ENCODE measurements around the gene CREM.
"Not testable (repeated sequence)": the region's sequence is repeated elsewhere in the genome, so short reads cannot be mapped to it uniquely, and the experiment has no call there.

CREM gene

DNA sequence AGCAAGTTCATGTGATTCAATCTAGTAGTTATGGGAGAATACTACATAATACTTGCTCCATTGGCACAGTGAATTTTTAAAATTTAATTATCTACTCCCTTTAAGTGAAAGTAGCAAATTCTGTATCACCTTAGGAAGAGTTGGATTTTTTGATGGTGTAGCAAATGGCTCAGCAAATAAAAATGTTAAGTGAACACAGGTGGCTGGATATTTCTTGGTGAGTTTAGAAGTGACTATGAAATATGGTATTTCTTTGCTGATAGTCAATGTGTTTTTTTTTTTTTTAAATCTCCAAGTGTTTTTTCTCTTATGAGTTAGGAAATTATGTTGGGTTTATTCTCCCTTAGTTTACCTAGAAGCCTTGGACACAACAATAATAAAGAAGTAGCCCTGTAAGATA is 67.8 kb downstream of the CREM start:
- no peak for DNase-seq (ENCODE audit: low read depth in 2 of 2)

DNA sequence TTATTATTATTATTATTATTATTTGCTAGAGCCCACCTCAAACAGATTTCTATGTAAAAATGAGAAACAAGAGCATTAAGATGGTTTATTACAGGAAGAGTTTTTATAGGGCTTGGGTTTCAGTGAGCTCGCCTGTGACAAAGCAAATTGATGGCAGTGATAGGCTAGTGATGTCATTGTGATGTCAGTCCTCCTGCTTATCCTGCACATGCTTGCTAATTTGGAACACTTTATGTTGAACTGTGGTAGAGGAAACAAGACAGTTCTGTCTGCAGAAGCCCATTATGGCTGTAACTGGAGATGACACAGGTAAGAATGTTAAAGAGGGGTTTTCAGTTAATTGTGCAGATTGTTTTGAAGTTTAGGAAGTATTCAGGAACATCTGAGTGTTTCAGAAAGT is 68.3 kb downstream of the CREM start:
- DNase-seq (ENCODE audit: low read depth in 2 of 2): no peak

DNA sequence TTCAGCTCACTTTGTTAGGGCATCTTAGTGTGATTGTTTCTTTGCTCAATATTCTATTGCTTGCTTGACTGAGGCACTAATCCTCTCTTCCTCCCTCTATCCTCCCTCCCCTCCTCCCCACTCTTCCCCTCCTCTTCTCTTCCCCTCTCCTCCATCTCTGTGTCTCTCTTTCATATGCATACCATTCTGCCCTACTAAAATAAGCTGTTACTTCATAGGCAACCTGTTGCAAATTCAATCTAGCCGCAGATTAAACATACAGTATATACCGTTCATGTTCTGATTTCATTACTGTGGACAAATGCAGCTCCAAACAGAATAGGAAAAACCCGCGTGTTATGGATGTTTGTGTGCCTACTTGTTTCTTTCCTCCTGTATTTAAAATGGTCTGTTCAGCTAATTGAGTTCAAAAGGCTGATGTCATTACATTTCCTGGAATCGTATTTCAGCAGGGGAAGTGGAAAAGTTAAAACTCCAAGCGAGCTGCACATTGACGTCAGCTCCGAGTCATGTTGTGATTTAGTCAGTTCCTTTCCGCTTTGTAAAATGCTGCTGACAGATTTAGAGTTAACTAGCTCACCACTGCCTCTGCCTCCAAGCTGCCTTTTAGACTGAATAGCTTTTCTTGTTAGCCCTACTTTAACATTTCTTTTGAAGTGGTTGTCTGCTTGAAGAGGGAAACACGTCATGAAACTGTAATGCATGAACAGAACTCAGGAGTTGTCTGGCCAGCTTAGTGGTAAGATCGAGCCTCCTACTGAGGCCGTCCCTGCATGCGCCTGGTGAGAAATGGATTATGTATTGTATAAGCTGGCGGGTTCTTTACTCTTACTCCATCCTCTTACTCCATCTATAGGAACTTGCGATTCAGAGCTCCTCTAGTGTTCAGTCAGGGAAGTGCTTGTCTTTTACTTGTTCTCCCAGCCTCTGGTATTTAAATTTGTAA is 69.0 kb downstream of the CREM start:
- DNase-seq (ENCODE audit: low read depth in 2 of 2): peak; percentile 48 to 57

DNA sequence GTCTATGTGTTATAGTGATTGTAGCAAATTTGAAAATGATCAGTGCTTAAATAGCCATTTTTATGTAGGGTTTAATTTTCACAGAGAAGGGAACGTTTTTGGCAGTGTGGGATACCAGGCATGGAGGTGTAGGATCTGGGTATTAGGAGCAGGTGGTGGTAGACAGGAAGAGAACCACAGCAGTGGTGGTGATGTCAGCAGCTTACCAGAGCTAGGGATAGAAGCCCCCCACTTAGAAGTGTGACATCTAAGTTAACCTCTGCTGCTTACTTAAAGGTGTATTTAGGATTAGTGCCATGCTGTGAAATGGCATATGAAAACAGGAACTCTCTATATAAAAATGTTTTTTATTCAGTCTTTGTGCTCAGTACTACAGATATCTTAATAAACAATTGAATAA is 73.8 kb downstream of the CREM start:
- no peak for DNase-seq (ENCODE audit: low read depth in 2 of 2)

DNA sequence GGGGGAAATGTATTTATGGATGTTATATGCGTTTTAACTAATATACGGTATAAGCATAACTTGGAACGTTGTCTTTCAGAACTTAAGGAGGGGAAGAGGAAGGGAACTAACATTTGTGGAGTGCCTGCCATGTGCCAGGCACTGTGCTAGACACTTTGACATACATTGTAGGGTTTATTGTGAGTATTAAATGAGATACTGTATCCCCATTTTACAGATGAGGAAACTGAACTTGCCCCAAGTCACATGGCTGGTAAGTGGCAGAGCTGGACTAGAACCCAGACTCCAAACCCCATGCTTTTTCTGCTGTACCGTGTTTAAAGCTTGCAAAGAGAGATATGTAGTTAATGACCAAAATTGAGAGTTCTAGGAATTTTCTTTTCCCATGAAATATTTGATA is 74.6 kb downstream of the CREM start:
- DNase-seq (ENCODE audit: low read depth in 2 of 2): no peak

DNA sequence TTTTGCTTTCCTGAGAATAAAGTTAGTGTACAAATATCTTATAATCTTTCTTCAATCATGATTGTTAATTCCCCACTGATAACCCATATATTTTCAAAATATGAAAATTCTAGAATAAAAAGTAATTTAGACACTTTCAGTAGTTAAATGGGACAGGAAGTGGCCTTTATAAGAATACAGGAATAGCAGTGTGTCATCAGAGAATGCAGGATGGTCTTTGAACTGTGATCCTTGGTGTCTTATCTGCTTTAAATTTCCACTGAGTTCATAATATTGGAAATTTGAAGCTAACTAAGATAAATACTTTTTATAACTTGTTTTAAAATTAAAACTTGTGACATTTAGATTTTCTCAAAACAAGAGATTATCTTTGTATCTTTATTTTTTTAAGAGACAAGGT is 75.4 kb downstream of the CREM start:
- DNase-seq (ENCODE audit: low read depth in 2 of 2): no peak

DNA sequence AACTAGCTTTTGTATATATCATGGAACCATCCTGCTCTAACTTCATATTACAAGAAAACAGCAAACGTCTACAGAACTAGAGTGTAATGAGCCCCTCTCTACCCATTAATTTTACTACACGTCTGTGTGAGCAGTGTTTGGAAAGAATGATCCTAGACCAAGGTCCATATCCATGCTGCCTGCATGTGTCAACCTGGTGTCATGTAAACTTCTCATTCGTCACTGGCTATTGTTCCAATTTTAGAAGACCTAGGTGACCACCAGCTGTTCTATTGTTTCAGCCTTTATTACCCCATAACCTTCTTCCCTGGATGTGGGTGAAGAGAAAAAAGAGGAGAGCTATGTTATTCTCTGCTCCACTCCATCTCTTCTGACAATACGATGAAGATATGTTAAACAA is 77.1 kb downstream of the CREM start:
- no peak for DNase-seq (ENCODE audit: low read depth in 2 of 2)

DNA sequence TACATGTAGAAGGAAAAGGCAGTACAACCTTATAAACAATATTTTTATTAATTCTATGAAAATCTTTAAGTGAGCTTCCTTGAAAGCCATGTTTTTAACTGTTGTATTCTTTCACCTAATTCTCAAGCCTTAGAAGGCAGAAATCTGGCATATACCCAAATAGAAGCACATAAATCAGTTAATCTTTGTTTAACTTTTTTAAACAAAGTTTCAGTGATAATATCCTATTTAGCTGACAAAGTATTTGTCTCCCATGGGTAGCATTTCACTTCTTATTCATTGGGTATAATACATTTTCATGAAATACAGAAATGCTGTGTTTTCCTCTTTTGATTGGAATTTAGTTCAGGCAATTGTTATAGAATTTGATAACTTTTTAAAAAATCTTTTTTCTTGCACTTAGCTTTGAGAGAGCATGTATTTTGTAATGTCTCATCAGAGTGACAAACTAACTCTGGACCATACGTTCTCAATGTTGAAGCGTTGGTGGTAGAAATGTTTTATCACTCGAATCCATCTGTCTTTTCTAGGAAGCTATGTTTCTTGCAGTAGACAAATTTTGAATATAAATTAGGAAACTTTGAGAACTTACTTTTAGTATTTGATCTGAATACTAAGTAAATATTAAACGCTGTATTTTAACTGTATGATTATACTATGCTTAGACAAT is 78.1 kb downstream of the CREM start:
- no peak for DNase-seq (ENCODE audit: low read depth in 2 of 2)

DNA sequence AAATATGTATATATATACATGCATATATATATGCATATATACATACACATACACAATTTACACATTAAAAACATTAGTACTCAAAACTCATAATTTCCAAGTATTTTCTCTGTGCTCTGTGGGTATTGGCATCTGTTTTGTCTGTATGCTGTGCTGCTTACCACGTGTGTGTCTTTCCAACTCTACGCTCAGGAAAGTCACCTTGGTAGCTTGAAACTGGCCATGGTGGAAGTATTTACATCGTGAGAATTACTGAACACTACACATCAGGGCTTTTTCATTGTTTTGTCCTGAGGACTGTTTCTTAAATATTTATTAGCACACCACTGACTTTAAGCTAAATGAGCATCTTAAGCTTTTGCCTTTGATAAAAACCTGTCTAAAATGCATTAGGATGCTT is 79.6 kb downstream of the CREM start:
- DNase-seq (ENCODE audit: low read depth in 2 of 2): no peak

DNA sequence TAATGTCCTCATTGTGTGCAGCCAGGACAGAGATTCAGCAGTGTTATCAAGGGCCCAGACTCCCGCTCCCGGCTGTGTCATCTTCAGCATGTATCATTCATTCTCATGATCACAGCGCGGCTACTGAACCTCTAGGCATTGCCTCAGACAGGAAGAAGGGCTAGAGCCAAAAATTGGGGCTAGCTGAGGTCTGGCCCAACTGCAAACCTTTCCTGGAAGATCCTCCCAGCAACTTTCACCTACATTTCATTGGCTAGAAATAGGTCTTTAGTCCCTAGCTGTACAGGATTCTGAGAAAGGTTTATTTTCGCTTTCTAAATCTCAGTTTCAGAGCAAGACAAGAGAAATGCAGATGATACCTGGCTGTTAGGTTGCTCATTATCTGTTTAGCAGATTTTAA is 81.9 kb downstream of the CREM start:
- DNase-seq (ENCODE audit: low read depth in 2 of 2): no peak

DNA sequence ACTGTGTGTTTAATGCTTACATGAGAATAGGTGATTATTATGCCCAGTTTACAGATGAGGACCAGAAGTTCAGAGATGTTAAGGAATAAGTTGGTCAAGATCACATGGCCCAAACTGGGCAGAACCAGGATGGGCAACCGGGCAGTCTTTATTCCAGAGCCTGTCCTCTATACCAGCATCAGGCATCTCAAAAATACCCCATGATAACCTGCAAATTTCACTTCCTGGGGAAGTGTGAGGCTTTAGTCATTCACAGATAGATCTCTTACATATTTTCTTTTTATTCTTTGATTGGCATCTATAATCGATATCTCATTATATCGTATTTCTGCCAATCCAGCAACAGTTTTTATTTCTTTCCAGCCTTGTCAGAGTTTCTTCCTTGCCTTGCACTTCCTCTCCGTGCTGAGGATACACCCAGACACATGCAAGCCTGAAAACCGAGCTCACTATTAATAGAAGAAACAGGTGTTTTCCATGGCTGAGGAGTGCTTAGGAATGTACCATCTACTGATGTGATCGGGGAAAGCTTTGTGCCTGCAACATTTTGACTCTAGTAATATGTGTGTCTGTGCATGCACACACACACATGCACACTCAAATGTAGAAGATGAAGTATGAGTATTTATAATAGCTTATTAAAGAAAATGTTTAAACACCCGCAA is 82.4 kb downstream of the CREM start:
- DNase-seq (ENCODE audit: low read depth in 2 of 2): no peak

DNA sequence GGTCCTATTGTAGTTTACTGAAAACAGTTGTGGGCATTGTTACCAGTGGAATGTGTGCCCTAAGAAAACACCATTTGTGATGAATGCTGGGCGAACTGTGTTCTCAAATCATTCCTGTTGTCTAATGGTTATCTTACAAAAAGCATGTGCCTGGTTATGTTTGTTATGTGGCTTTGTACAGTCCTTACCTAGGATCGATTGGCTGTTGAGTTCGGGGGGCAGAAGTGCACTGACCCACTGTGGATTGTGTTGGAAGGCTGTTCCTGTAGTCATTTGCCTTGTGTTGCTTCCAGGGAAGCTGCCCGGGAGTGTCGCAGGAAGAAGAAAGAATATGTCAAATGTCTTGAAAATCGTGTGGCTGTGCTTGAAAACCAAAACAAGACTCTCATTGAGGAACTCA is 84.3 kb downstream of the CREM start:
- no peak for DNase-seq (ENCODE audit: low read depth in 2 of 2)

DNA sequence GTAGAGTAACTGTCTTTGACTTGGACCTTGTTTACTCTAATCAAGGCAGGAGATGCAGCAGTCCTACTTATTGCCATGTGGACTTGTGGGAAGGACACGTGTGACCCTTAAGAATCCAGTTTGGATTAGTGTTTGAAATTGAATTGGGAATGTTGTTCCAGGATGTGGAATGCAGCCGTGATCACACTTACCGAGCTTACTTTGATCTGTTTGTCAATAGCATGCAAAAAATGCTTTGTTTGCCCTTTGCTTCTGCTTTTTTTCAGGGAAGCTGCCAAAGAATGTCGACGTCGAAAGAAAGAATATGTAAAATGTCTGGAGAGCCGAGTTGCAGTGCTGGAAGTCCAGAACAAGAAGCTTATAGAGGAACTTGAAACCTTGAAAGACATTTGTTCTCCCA is 84.7 kb downstream of the CREM start:
- no peak for DNase-seq (ENCODE audit: low read depth in 2 of 2)

DNA sequence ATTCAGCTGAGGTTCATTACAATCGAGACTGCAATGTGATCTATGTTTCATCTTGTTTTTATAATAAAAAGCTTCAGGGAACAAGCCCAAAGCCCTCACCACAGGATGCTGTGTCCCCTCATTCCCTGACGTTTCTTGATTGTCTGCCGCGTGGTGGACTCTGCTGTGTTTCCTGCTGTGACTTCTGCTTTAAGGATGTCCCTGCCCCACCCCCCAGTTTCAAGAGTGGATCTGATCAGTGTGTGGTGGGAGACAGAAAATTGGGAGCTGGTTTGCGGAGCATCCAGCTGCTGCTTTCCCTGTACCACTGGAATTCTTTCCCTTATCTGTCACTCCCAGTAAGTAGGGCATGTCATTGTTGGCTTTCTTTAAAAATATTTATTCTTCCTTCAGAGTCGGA is 86.2 kb downstream of the CREM start:
- no peak for DNase-seq (ENCODE audit: low read depth in 2 of 2)

DNA sequence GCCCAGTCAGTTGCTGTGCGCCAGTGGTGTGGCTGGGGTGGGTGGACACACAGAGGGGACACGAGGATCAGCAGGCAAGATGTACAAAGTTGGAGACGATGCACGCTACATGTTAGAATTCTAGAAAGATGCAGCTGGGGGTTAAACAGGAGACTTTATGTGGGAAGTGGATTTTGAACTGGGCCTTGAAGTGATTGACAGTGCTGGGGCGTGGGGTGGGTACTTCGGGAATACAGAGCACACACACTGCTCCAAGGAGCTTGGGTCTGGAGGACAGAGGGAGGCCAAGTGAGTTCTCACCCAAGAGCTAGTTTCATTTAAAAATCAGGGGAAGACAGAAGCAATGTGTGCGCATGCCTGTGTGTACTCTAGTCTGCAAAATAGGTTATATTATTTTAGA is 87.1 kb downstream of the CREM start:
- DNase-seq (ENCODE audit: low read depth in 2 of 2): no peak

DNA sequence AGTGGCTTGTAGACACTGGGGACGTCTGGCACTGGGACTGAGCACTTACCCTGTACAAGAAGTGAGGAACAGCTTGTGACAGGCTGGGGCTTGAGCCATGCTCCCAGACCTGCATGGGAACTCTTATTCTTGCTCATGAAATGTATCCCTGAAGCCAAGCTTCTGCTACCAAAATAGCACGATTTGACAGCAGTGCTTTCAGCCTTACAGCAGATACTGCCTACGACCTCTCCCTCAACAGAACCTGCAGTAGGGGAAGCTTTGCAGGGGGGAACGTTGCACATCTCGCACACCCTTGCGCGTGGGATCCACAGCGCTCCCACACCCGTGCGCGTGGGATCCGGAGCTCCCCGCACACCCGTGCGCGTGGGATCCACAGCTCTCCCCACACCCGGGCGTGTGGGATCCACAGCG is 88.0 kb downstream of the CREM start:
- DNase-seq (ENCODE audit: low read depth in 2 of 2): no peak

DNA sequence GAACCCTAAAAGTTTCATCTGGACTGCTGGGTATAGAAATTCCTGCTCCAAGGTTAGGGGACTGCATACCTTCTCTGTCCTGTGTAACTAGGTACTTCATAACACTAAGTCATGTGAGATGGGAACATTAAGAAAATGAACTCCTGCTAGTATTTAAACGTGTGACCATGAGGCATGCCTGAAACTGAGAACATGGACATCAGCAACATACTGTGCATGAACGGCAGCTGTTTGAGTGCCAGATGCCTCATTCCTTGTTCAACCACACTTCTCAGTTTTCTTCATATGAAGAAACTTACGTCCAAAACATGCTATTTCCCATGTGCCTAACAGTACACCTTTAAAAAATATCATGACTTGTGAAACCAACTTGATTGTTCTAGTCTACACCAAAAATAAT is 88.5 kb downstream of the CREM start:
- no peak for DNase-seq (ENCODE audit: low read depth in 2 of 2)

DNA sequence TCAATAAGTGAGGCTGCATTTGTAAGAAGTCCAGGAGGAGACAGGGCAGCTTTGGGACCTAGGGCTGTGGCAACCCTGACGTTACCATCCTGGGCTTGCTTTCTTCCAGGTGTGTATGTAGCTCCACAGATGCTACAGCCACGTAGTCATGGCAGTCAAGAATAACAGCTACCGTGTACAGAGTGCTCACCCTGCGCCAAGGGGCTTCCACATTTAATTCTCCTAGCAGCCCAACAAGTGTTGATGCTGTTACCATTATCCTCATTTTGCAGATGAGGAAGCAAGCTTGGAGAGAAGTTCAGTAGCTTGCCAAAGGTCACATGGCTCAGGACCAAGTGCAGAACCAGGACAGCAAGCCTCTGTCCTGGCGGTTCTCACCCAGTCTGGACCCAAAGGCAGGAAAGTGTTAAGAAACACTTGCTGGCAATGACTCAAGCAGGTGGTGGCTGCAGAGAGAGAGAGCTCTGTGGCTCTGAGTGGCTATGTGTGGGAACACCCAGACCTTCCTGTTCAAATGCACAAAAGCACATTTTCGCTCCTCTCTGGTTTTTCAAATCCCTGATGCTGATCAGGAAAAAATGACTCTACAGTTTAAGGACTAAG is 89.8 kb downstream of the CREM start:
- no peak for DNase-seq (ENCODE audit: low read depth in 2 of 2)

DNA sequence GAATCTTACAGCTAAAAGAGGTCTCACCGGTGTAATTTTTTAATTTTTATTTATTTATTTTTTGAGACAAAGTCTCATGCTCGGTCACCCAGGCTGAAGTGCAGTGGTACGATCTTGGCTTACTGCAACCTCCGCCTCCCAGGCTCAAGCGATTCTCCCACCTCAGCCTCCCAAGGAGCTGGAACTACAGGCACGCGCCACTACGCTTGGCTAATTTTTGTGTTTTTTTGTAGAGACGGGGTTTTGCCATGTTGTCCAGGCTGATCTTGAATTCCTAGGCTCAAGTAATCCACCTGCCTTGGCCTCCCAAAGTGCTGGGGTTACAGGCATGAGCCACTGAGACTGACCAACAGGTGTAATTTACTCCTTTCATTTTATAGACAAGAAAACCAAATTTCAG is 90.3 kb downstream of the CREM start:
- not testable (repeated sequence) for DNase-seq (ENCODE audit: low read depth in 2 of 2)

DNA sequence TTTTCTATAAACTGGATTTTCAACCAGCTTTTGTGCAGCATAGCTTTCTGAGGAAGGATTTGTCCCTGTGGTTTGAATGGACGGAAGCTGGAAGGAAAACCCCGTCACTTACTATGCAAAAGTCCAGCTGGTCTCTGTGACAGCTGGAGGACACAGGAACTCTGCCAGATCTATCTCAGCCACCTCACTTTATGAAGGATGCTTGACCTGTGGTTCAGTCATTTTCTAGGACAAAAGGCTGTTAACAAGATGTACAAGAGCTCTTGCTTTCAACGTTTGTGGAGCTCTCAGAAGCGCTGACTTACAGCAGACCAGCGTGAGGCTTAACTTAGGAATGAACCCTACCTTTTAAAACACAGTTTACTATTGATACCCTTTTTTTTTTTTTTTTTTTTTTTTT is 90.8 kb downstream of the CREM start:
- no peak for DNase-seq (ENCODE audit: low read depth in 2 of 2)

DNA sequence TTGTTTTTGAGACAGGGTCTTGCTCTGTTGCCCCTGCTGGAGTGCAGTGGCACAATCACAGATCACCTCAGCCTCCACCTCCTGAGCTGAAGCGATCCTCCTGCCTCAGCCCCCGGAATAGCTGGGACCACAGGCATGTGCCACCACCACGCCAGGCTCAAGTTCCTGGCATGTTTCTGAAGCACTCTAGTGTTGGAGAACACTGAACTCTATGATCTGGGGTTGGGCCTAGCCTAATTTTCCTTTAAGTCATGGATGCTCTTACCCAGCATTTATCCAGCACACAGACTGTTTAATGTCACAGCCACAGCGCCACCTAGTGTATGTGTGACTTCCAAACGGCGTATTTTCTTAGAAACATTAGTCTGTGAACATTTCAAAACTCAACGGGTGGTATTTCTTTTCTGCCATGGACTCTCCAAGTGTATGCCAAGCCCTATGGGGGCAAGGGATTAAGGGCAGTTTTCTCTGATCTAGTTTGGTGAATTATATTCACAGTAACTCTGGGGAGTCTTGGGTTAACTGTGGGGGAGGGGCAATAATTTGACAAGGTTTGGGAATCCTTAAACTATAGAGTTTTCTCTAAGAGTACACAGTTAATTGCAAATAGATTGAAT is 91.8 kb downstream of the CREM start:
- peak; percentile 60 to 75 for DNase-seq (ENCODE audit: low read depth in 2 of 2)

DNA sequence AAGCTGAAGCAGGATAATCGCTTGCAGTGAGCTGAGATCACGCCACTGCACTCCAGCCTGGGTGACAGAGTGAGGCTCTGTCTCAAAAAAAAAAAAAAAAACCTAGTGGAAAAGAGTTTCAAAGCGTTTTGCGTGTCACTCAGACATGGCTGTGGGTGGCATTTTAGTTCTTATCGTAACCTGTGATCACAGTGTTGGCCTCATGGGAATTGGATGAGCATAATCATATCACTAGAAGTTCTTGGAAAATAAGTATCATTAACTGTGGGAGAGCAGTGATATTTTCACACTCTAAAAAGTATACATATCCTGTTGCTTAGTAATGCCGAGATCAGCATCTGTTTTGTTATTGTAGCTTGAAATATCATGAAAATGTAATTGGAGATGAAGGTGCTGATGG is 92.6 kb downstream of the CREM start:
- no peak for DNase-seq (ENCODE audit: low read depth in 2 of 2)

Data from stimulated activated CD8-positive, alpha-beta memory T cell treated with anti-CD3 and anti-CD28 coated beads, Interleukin-2, amount 100 ng/mL, for 1 hour (primary cell).